NT2/D1 (cell line): Measurements from ENCODE around the gene PAPPA.
A peak's percentile ranks its signal among the peaks of the same experiment; 100 is the strongest.

Experiments
- DNase-seq: peaks from one replicate; pipeline ENCODE4 v3.0.0-alpha.2; 2011; ENCODE audit warnings: low read depth, low spot score
- H3K27me3 ChIP-seq: 2 replicates; pipeline ENCODE4 v1.6.0; 2011; ENCODE audit warnings: mild to moderate bottlenecking; ENCODE audit not compliant: insufficient read length, insufficient read depth
- H3K36me3 ChIP-seq: 2 replicates; pipeline ENCODE4 v1.6.1; 2011; ENCODE audit warnings: mild to moderate bottlenecking, low read length, mixed read lengths; ENCODE audit not compliant: insufficient read depth, insufficient read length
- H3K4me1 ChIP-seq: 2 replicates; pipeline ENCODE4 v1.5.1; 2011; ENCODE audit not compliant: insufficient read depth, insufficient read length
- H3K4me3 ChIP-seq: 2 replicates; pipeline ENCODE4 v1.5.1; 2011; ENCODE audit warnings: low read depth; ENCODE audit not compliant: insufficient read length
- H3K9ac ChIP-seq: 2 replicates; pipeline ENCODE4 v1.6.0; 2011; ENCODE audit warnings: low read depth; ENCODE audit not compliant: insufficient read length
- H3K9me3 ChIP-seq: 2 replicates; pipeline ENCODE4 v1.5.1; 2011; ENCODE audit warnings: mild to moderate bottlenecking, low read length; ENCODE audit not compliant: insufficient read depth
- SUZ12 ChIP-seq: IDR thresholded peaks from 2 replicates; pipeline ENCODE4 v1.6.1; 2011; ENCODE audit not compliant: insufficient read length, insufficient read depth; ENCODE audit errors: extremely low read depth
- YY1 ChIP-seq: IDR thresholded peaks from 2 replicates; pipeline ENCODE4 v1.6.1; 2011; ENCODE audit not compliant: insufficient read length, insufficient read depth
- ZNF274 ChIP-seq: IDR thresholded peaks from 2 replicates; pipeline ENCODE4 v1.6.1; 2011; ENCODE audit warnings: mild to moderate bottlenecking, low read depth, low read length

The PAPPA gene

DNA sequence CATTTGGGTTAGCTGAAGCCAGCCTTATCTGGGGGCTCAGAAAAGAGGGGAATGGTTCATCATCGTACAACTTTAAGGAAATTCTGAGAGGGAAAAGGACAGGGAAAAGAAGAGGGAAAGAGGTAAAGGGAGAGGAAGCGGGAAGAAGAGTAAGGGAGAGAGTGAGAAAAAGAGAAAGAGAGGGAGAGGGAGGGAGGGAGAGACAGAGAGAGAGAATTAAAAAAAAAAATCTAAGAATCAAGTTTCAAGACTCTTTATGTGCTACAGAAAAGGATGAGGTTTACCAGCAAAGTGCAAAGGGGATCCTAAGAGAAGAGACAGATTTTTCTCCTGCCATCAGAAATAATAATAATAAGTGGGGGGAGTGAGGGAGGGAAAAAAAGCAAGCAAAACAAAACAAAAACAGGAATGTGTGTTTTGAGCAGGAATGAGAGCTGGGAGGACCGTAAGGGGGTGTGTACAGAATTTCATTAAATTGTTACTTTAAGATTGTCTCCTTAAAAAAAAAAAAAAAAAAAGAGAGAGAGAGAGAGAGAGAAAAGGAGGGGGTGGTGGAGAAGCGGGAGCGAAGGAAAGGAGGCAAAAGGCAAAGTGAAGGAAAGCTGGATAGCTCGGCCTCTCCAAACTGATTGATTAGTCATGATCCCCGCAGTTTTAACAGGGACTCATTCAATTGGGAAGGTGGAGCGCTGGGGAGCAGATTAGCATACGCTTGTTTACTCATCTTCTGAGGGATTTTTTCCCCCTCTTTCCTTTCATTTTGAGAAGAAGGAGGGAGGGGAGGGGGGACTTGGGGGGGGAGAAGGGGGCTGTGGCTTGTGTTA lies 438 bp upstream of the PAPPA start:
- H3K9ac ChIP-seq, result peak overlapping the region; percentile 74
- peak; percentile 81 for DNase-seq

DNA sequence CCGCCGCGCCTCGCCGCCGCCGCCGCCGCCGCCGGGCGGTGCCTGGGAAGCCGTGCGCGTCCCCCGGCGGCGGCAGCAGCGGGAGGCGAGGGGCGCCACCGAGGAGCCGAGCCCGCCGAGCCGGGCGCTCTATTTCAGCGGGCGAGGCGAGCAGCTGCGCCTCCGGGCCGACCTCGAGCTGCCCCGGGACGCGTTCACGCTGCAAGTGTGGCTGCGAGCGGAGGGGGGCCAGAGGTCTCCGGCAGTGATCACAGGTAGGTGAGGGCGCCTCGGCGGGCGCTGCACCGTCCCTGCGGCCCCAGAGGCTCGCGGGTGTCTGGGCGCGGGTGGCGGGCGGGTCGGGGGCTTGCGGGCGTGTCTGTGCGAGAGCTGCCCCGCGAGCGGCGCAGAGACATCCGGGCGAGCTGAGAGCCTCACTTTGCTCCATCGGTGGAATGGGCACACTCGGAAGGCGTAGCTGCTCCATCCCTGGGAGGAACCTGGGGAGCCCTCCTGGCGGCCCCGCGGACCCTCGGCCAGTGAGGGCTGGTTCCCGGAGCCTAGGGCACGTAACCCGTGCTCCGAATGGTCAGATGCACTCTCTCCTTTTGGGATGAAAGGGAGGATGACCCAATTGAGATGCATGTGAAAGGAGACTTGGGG lies 864 bp downstream of the PAPPA start:
- DNase-seq, result no peak
- H3K4me1 ChIP-seq, result no peaks in the 10 kb centered on the region

More for the DNA sequence above, 438 bp upstream of the PAPPA start:
- H3K36me3 ChIP-seq, result no peaks in the 10 kb centered on the region
- H3K9me3 ChIP-seq, result no peaks in the 10 kb centered on the region
- peak overlapping the region; percentile 23 for H3K4me3 ChIP-seq
- peaks cover 5% of the 10 kb centered on the region for H3K27me3 ChIP-seq
- no peaks in the 10 kb centered on the region for H3K4me1 ChIP-seq
- TF ChIP-seq YY1 (no peak), ZNF274 (no peak)

DNA sequence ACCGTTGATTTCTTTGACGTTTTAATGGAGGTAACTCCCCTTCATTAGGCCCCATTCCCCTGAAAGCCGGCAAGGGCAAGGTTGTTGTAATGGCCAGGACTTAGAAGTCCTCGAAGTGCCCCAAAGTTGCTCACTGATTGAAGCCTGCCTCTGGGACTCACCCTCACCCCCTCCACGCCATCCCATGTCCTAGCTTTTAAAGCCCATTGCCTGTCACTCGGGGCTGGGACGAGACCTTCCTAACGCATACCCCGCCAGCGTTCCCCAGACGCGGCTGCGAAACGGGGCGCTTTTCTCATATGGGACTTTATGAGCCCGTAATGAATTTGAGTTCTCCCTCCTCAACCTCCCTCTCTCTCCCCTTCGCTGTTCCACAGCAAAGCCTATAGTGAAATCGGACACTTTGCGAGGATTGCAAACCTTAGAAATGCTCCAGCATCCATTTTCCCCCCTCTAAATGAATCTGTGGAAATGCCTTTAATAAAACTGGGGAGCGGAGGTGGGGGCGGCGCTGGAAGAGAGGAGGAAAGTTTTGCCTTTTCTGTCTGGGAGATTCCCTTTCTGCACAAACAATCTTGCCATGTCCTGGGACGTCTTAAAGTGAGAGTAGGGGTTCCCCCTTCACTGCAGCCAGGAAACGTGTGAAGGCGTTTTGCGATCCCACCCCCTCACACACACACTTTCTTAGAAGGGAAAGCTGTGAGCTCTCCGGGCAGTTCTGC lies 1.5 kb downstream of the PAPPA start:
- peaks cover 5% of the 10 kb centered on the region for H3K27me3 ChIP-seq
- no peak for DNase-seq

More for the DNA sequence above, 864 bp downstream of the PAPPA start:
- Histone ChIP-seq H3K36me3 (peaks cover 5% of the 10 kb centered on the region), H3K9ac (peak overlapping the region; percentile 88), H3K9me3 (no peaks in the 10 kb centered on the region), H3K27me3 (peaks cover 5% of the 10 kb centered on the region), H3K4me3 (peak overlapping the region; percentile 86)
- TF ChIP-seq ZNF274 (no peak), YY1 (no peak), SUZ12 (no peak)

DNA sequence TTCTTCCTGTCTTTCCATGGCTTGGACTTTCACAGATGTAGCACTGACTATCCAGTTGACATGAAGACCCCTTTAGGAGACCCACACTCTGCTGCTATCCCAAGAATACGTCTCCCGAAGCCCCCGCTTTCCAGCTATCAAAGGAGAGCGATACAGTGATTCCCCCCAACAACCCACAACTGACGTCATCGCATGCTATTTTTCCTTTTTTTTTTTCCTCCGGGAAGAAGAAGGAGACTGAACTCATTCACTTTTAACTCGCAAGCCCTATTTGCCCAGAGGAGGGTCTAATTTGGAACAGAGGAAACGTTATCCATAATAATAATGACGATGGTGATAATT lies 2.1 kb downstream of the PAPPA start:
- Histone ChIP-seq H3K36me3 (peaks cover 17% of the 10 kb centered on the region), H3K27me3 (peaks cover 5% of the 10 kb centered on the region), H3K4me1 (no peaks in the 10 kb centered on the region), H3K9me3 (no peaks in the 10 kb centered on the region), H3K9ac (peak overlapping the region; percentile 88), H3K4me3 (peak overlapping the region; percentile 86)
- TF ChIP-seq SUZ12, result no peak
- no peak for TF ChIP-seq YY1
- TF ChIP-seq ZNF274, result no peak
- no peak for DNase-seq

More for the DNA sequence above, 1.5 kb downstream of the PAPPA start:
- H3K9ac ChIP-seq, result peak overlapping the region; percentile 88
- peak overlapping the region; percentile 86 for H3K4me3 ChIP-seq
- TF ChIP-seq YY1 (no peak), SUZ12 (no peak)
- no peaks in the 10 kb centered on the region for H3K9me3 ChIP-seq
- H3K36me3 ChIP-seq, result peaks cover 12% of the 10 kb centered on the region
- H3K4me1 ChIP-seq, result no peaks in the 10 kb centered on the region

DNA sequence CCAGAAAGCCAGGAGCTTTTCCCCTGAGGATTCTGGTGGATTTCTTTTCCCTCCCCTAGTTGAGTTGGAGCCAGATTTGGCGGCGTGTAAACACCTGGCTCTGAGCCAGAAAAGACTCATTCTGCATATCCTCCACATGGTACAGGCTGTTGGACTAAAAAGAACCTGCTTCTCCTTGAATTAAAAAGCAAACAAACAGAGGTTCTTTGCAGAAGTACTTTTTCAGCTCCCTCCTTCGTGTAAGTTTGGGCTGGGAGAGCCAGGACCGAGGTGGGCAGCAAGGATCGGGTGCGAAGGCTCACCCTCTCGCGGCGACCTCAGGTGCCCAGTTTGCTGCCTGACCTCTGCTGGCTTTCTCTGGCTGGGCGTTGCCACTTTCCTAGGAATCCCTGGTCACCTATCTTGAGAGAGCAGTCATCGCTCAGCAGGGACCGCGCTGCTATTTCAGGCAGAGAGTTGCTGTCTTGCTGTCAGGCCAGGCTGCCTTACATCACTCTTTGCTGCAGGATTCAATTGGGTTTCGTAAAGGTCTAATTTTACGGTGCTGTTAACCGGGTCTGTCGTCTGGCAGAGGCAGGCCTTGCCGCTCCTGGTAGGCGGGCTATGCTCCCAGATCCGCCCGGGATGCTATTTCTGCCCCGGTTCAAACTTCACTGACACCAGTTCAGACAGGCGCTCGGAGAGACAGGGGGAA lies 3.2 kb downstream of the PAPPA start:
- H3K4me1 ChIP-seq, result no peaks in the 10 kb centered on the region
- no peaks in the 10 kb centered on the region for H3K9me3 ChIP-seq
- peak overlapping the region; percentile 41 for H3K4me3 ChIP-seq
- TF ChIP-seq ZNF274, result no peak
- H3K9ac ChIP-seq, result peak overlapping the region; percentile 47
- peaks cover 20% of the 10 kb centered on the region for H3K36me3 ChIP-seq
- H3K27me3 ChIP-seq, result peaks cover 5% of the 10 kb centered on the region
- peak; percentile 59 for DNase-seq

DNA sequence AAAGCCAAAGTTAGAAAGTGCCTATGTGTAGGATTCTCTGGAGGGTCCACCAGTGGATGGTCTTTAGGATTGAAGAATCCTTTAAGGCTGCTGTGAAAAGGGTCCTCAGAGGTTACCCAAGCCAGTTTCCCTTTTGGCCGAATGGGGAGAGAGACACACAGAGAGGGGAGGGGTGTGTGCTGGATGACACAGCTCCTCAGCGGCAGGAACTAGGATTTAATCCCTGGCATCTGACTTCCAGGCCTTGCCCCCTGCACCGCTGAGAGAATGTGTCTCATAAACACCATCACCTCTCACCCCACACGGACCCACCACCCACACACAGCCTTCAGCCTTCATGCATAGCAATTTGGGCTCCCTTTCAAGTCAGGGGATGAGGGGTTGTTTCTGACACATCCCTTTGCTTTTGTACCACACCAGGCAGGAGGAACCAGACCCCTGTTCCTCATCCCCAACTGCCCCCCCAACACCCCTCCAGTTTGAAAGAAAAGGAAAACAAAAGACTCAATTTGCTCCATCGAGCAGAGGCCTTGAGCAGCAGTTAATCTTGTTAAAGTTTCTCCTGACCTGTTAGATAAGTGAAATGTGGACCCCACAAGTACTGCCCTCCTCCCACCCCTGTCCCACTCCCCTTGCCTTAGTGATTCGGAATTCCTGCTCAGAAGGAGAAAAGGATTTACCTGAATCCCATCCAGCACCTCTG lies 4.0 kb downstream of the PAPPA start:
- TF ChIP-seq SUZ12, result no peak
- no peak for TF ChIP-seq ZNF274
- TF ChIP-seq YY1, result no peak
- no peak overlapping the region for H3K9ac ChIP-seq
- H3K27me3 ChIP-seq, result peaks cover 5% of the 10 kb centered on the region
- H3K4me1 ChIP-seq, result no peaks in the 10 kb centered on the region
- H3K9me3 ChIP-seq, result no peaks in the 10 kb centered on the region
- H3K36me3 ChIP-seq, result peaks cover 20% of the 10 kb centered on the region
- H3K4me3 ChIP-seq, result no peak overlapping the region
- peak; percentile 63 for DNase-seq
